ENCODE results near the gene NUP205.

Gene NUP205

DNA sequence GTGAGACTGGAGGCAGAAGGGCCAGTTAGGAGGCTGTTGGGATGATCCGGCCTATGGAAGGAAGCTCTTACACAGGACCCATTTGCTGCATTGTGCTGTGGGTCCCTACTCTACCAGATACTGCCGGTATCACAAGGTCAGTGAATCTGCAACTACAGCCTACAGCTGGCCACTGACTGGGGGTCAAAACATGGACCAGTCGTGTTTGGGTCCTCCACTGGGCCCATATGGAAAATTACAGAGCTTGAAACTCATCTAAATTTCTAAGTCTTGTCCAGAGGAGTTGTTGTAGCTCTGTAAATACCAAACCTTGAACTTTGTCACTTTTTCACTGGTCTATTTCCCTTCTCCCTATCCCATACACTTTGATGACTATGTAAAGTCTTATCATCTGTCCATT is 5.6 kb upstream of the NUP205 start:
- DNase-seq, result no peak

DNA sequence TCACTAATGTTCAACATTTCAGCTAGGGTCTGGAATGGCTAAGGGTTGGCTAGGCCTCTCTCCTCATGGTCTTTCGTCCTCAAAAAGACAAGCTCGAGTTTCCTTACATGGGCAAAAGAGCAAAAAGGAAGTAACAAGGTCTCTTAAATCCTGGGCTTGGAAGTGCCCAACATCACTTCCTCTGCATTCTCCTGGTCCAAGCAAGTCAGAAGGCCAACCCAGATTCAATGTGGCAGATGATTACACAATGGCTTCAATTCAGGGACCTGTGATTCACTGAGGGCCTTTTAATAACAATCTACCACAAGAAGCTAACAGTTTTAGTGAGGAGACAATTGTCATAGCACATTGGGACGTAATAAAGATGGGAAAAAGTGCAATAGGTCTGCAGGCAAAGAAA is 4.4 kb upstream of the NUP205 start:
- DNase-seq, result no peak

DNA sequence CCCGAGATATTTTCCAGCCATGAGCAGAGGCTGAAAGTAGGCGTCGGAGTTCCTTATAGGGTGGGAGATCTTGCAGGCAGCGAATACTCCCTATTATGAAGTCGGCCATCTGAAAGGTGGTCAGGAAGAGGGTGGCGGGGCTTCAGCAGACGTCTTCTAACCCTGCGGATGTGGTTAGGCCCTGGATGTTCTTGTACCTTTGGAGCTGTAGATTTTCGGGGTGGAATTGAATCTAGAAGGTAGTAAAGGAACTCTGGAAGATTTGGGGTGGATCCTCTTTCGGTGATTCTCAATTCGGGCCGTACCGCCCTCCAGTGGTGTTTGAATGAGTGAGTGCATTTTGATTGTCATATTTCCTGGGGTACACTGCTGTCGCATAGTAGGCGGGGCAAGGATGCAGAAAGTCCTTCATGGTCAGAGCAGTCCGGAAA is 635 bp downstream of the NUP205 start:
- DNase-seq, result peak; percentile 8

DNA sequence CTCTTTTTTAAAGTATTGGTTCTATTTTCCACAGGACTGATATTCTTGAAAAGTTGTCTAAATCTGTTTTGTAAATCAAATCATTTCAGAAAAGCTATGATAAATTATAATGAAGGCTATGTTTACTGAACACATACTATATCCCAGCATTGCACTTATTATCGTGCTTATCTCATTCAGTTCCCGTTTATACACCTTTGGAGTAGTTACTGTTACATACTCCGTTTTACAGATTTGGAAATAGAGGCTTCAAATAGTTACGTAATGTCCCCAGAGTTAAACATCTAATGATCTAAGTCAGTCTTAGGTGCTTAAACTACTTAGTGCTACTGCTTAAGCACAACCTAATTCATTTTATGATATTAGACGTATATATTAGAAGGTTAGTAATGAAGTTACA is 1.2 kb downstream of the NUP205 start:
- DNase-seq, result no peak

DNA sequence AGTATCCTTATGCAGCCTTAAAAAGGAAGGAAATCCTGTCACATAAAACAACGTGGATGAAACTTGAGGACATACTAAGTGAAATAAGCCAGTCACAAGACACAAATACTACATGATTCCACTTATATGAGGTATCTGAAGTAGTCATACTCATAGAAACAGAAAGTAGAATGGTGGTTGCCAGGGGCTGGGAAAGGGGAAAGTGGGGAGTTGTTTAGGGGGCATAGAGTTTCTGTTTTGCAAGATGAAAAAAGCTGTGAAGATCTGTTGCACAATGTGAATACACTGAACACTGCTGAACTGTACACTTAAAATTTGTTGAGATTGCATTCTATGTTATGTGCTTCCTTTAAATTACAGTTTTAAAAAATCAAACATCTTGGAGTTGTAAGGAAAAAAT is 2.9 kb downstream of the NUP205 start:
- DNase-seq, result no peak

DNA sequence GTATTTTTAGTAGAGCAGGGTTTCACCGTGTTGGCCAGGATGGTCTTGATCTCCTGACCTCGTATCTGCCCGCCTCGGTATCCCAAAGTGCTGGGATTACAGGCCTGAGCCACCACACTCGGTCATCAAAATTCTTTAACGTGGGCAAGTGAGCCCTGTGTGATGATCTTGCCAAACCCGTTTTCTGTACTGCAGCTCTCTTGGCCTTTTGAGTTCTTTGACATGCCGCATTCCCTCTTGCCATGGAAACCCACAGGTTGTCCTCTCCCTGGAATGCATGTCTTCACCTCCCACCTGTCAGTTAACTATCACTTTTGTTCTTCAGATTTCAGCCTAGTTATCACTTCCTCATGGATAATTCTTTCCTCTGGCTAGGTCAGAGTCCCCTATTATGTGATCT is 5.0 kb downstream of the NUP205 start:
- no peak for DNase-seq

DNA sequence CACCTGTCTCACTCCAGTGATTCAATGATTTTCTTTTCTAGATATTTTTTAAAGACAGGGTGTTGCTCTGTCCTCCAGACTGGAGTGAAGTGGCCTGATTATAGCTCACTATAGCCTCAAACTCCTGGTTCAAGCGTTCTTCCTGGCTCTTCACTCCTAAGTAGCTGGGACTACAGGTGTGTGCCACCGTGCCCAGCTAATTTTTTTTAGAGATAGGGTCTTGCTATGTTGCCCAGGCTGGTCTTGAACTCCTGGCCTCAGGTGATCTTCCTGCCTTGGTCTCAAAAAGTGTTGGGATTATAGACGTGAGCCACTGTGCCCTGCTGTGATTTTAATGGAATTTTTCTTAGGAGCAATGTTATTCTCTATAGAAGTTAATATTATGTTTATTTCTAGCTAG is 14.1 kb downstream of the NUP205 start:
- no peak for DNase-seq

DNA sequence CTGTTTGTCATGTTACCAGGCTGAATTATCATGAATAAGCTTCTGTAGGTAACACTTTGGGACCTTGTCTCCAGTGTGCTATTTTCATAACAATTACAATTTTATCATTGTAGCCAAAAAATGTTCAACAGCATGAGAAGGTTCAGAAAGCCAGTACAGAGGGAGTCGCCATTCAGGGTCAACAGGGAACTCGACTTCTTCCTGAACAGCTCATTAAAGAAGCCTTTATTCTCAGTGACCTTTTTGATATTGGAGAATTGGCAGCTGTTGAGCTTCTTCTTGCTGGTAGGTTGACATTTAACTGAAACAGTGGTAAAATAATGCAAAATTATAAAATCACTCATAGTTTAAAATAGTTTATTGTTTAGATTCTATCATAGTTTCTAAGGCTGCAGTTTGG is 15.8 kb downstream of the NUP205 start:
- no peak for DNase-seq

DNA sequence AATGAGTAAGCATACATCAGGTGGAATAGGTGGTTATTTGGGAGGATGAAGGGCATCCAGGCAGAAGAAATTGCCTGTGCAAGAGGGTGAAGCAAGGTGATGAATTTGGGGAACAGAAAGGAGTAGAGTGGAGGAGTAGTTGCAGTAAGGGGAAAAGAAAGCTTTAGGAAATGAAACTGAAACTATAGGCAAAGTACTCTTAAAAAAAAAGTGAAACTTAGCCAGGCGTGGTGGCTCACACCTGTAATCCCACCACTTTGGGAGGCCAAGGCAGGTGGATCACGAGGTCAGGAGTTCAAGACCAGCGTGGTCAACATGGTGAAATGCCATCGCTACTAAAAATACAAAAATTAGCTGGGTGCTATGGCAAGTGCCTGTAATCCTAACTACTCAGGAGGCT is 17.6 kb downstream of the NUP205 start:
- DNase-seq, result no peak

DNA sequence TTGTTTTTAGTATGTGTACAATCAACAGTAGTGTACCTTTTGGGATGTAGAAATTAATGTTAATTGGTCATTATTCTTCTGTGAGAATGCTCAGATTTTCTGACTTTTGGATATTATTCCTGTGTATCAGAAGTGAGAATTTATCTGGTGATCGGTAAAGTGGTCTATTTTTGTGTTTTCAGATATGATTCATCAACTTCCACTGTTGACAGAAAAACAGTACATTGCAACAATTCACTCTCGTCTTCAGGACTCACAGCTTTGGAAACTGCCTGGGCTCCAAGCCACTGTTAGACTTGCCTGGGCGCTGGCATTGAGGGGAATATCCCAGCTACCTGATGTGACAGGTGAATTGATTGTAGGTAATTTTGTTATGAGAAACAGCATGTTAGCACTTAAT is 20.9 kb downstream of the NUP205 start:
- no peak for DNase-seq

DNA sequence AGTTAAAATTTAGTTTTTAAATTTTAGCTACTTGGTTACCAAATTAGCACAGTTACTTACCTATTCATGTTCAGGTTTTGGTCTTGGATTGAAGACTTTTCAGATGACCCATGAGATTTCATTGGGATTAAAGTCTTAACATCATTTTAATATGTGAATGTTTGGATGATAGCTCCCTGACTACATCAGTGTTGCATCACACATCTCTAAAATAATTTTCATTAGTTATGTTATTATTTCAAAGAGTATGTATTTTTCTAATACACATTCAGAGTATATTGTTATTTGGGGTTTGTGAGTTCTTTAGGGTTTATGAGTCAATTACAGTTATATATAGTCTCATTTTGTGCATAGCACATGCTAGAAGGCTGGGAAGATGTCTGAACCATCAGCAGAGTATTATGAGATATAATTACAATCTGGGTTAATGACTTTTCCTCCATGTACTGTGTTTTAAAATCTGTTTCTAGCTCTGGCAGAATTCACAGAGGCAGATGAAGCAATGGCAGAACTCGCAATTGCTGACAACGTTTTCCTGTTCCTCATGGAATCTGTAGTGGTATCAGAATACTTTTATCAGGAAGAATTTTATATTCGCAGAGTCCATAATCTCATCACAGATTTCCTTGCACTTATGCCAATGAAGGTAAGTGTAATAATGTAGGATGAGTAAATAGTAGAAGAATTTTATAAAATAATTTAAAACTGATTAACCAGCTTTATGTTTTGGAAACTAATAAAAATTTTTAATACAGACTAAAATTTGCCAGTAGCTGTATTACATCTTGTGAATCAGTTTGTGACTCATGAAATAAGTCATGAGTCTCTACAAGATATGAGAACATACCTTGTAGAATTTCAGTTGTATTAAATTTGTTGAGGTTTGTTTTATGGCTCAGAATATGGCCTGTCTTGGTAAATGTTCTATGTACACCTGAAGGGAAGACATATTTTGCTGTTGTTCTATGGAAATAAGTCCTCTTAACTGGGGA is 26.9 kb downstream of the NUP205 start:
- no peak for DNase-seq

DNA sequence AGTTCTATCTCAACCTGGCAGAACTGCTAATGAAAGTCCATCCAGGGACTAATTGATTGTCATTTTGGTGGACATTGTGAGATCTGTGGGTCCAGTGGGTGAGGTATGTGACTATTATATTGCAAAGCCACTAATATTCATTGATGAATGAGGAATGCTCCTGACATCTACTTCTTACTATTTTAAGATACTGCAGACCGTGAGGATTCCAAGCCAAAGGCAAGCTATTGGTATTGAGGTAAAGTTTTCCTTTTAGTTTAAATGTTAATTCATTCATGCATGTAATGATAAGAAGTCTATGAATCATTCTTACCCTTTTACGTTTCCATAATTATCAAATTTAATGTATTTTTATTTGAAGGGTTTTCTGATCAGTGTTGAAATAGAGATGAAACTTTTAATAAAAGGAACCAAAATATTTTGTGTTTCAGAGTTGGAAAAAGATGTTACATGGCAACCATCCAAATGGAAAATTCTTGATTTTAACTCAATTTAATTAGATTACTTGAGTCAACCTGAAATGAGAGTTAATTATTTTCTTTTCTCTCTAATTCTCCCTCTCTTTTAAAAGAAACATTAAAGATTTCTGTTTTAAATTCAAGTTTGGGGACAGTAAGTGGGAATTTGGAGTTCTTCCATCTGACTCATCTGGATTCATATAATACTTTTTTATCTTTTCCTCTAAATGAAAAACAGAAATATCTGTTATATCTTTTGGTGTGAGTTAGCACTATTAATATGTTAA is 39.6 kb downstream of the NUP205 start:
- DNase-seq, result no peak

DNA sequence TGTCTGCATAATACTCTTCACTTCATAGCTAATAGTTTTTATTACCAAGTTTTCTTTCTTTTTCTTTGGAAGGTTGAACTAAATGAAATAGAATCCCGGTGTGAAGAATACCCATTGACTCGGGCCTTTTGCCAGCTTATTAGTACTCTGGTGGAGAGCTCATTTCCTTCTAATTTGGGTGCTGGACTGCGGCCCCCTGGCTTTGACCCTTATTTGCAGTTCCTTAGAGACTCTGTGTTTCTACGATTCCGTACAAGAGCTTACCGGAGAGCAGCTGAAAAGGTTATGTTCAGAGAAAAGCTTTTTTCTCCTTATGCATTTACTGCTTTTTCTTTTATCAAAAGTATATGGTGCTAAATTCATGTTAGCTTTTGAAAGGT is 40.2 kb downstream of the NUP205 start:
- no peak for DNase-seq

DNA sequence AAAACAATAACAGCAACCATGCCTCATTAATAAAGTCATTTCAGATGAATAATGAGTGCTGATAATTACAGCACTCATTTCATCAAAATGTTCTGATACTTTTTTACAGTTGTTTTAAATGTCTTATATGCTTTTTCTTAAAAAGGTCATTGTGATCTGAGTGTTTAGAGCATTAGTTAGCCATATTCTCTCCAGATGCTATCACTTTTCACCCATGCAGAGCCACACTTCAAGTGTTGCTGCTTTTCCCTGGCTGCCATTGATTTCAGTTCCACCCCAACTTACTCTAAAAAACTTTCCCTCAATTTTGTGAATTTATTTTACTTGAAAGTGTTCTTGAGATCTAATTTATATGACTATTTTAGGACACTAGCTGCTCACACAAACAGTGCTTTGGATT is 41.8 kb downstream of the NUP205 start:
- no peak for DNase-seq

DNA sequence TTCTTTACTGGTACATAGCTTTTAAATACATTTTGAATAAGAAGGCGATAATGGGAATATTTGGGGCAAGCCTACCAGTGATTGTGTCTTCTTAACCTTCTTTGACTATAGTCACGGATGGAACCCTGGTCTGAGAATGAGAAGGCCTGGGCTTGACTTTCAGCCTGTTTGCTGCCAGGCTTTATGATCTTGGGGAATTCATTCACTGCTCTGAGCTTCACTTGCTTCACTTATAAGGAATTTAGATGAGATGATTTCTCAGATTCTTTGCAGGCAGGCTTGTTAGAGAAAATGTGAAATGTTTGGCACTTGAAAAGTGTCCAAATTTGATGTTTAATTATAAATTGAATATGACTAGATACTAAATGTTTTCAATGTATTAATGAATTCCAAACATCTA is 42.5 kb downstream of the NUP205 start:
- no peak for DNase-seq

DNA sequence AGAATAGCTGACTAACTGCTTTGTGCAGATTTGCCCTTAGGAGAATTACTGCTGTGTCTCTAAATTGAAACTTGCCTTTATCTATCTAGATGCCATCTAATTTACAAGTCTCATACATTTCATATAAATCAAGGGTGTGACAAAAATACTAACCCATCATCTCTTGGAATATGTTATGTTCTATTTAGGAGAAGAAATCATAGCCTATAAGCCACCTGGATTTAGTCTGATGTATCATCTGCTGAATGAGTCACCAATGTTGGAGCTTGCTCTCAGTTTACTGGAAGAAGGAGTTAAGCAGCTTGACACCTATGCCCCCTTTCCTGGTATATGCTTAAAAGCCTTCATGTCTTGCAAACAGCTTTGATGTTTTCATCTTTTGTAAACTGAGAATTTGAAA is 43.5 kb downstream of the NUP205 start:
- no peak for DNase-seq

DNA sequence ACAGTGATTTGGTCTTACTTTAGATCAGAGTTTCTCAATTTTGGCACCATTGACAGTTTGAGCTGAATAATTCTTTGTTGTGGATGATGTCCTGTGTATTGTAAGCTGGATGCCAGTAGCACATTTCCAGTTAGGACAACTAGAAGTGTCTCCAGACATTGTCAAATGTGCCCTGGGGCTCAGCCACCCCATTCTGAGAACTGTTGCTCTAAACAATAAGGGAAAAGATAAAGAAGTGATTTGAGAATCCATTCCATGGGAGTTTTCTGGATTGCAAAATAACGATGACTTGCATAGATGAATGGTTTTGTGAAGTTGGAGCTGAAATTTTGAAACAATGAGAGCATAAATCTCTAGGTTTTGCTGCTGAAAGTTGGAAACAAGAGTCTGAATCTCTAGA is 44.6 kb downstream of the NUP205 start:
- DNase-seq, result no peak

DNA sequence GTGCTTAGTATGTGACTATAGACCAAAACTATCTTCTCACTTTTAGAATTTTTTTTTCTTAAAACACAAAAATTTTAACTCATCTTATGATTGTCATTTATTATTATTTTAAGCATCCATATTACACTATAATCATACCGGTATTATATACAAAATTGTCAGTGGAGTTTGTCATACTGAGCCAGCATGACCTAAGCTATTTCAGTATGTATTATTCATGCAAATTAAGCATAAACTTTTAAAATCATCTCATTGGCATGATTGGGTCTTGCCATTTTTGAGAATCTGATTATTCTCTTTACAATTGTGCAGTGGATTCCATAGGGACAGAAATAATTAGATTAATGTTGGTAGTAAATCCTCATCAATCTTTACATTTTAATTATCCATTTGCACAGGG is 58.4 kb downstream of the NUP205 start:
- no peak for DNase-seq

DNA sequence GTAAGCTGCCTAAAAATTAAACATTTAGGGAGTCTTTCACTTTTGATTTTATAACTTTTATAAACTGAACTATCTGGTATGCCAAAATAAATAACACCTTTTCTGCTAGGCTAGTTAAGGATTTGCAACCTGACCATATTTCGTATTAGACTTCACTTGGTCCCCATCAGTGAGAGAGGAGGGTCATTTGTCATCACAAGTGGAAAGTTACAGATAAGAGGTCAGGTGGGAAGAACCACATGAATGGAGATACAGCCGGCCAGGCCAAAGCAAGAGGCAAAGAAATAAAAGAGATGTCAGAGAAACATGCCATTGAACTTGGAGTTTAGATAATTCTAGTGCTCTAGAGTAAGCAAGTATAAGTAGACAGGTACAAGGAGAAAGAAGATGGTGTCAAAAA is 60.1 kb downstream of the NUP205 start:
- no peak for DNase-seq

DNA sequence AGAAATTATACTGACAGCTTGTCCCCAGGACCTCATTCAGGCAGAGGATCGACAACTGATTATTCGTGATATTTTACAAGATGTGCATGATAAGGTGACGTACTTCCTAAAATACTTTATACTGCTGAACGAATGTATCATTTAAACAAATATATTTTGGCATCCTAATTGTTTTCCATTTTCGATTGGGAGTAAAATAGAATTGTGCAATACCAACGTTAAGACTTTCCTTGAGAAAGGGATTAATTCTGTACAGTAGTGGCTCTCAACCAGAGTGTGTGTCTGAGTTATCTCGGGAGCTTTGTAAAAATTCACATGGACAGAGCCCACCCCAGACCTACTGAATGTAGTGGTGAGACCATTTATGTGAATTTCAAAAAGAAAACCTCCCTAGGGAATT is 60.8 kb downstream of the NUP205 start:
- no peak for DNase-seq

DNA sequence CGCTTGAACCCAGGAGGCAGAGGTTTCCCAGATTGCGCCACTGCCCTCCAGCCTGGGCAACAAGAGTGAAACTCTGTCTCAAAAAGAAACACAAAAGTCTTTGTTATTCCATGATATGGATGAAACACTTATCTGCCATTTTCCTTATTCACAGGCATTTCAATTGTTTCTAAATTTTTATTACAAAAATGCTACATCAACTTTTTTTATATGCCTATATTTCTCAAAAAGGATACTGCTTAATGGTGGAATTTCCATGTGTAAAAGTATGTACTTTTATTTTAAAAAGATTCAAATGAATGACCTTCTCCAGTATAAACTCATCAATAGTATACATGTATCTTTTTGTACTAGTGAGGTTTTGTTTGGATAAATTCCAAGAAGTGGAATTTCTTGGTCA is 62.7 kb downstream of the NUP205 start:
- no peak for DNase-seq

DNA sequence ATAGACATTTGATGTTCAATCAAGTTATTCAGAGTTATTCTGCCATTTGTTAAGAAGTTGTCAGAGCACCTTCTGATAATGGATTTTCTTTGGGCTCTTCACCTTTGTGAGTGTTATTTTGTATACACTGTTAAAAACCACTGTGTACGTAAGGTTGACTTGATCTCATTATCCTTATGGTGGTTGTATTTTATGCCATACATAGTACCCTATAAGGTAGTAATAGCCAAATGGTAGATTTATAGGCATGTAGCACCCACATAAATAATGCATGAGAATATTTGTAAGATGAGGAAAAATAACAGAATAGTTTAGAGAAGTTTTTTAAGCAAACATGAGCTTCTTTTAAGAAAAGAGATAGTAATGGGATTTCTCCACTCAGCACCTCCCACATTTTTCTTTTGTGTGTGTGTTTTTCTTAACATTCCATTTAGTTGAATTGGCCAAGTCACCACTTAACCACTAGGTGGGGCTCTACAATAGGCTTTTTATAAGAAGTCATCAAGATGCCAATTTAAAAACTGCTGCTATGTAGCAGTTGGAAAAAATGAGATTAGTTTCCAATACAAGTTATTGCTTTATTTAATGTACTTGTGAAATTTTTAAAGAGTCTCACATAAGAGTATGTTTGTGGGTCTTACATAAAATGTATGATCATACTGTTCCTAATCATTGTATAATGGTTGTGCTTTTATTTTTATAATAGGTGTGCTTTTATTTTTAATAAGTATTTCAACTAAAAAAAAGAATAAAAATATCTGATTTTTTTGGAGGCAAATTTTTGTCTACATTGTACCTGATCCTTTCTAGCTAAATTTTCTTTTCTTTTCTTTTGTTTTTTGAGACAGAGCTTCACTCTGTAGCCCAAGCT is 63.5 kb downstream of the NUP205 start:
- DNase-seq, result no peak

DNA sequence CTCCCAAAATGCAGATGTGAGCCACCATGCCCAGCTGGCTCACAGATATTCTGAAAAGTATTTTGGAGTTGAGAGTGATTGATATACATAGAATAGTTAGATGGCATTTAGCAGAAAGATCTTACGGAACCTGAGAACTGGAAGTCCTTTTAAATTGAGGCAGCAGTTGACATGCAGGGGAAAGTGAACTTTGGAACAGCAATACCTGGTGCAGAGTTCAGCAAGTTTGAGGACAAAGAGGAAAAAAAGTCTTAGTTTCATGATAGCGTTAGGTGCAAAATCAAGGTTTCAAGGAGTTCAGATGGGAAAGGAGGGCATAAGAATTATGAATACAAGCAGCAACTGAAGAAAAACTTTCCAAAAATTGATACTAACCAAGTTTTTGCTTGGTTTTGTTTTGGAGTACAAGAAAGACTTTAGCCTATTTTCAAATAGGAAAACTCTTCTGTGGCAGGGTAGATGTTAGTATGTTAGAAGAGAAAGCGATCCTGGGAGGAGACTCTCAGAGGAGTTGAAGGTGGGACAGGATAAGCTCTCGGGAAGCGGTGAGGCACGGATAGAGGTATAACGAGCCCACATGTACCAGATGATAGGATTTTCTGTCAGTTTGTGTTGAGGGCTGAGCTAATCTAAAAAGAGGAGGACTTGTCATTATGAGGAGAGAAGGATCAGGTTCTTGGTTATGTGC is 76.6 kb downstream of the NUP205 start:
- DNase-seq, result no peak
